ENCODE results near the gene ACP3.

DNA sequence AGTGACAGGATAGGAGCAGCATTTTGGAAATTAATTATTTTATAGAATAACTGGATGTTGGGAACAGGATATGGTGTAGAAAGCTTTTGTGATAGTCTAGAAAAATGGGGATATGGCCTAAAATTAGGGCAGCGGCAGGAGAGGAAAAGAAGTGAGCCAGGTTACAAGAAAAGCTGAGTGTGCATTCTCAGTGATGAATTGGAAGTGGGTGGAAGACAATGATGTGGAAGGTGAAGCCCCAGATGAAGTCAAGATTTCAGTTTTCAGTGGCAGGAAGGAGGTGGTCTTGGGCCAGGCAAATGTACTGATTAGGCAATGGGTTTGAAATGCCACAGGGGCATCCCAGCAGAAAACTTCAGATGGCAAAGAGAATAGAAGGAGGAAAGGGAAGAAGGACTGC is 33.6 kb downstream of the ACP3 start:
- TF ChIP-seq, protein P1, sequence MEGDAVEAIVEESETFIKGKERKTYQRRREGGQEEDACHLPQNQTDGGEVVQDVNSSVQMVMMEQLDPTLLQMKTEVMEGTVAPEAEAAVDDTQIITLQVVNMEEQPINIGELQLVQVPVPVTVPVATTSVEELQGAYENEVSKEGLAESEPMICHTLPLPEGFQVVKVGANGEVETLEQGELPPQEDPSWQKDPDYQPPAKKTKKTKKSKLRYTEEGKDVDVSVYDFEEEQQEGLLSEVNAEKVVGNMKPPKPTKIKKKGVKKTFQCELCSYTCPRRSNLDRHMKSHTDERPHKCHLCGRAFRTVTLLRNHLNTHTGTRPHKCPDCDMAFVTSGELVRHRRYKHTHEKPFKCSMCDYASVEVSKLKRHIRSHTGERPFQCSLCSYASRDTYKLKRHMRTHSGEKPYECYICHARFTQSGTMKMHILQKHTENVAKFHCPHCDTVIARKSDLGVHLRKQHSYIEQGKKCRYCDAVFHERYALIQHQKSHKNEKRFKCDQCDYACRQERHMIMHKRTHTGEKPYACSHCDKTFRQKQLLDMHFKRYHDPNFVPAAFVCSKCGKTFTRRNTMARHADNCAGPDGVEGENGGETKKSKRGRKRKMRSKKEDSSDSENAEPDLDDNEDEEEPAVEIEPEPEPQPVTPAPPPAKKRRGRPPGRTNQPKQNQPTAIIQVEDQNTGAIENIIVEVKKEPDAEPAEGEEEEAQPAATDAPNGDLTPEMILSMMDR (conservative IDR thresholded peaks at IDR 0.05; ENCODE audit: low read depth, low read length) = no peak
- TF ChIP-seq EZH2 (IDR thresholded peaks at IDR 0.05; ENCODE audit: borderline replicate concordance, low read depth, low read length, poor library complexity, severe bottlenecking) = no peak
